Epithelial cell of prostate (primary cell): ENCODE data around the gene FLNC.

Experiments
- DNase-seq: peaks from one replicate; pipeline ENCODE4 v3.0.0-alpha.2; 2011; ENCODE audit warnings: low read depth, low spot score
- H3K27ac ChIP-seq: fragments of 450-650 bp; 2 replicates; pipeline ENCODE4 v1.5.1; 2017; ENCODE audit warnings: mild to moderate bottlenecking

The FLNC gene

DNA sequence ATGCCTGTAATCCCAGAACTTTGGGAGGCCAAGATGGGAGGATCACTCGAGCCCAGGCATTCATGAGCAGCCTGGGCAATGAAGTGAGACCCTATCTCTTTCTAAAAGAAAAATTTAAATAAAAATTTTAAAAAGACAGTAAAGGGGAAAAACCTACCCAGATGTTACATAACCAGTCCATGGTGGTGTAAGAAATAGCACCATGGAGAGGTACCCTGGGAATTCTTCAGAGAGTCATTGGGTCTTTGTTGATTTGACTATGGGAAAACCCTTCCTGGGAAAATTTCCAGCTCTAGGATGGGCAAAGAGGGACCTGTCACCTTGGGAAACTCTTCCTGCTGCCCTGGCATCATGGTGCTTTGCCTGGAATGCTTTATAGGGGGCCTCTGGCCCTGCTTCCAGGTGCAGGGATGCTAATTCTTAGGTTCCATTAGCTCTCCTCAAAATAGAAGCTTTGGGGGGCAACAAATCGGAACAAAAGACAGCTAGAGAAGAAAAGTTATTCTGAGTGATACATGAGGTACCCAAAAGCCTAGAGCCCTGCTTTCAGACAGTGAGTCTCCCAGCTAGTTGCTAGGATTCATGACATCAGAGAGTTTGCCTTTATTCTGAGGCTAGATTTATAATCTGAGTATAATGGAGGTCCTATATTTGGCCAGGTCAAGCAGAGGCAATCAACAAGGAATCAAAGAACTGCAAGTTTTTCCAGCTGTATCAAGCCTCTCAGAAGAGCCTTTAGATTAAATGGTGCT, 28.4 kb upstream of the FLNC start:
- H3K27ac ChIP-seq = no peak overlapping the region
- DNase-seq = no peak

- no peak for DNase-seq
- no peak overlapping the region for H3K27ac ChIP-seq
These were observed 25.7 kb upstream of the FLNC start for GRCh38 chr7:128804484-128804883.

DNA sequence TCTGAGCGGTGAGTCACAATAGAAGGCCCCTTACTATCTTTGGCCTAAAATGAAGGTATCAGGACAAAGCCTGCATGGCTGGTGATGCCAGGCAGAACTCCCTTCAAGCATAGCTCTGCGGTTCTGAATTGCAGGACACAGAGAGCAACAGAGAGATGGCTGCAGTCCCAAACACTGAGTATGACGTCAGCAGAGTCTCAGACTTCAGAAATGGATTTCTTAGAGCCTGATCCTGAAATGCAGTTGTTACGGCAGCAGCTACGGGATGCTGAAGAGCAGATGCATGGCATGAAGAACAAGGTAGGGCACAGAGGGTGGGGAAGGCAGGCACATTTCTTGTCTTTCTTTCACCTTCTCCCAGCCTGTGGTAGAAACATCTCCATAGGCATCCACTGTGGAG, 25.0 kb upstream of the FLNC start:
- H3K27ac ChIP-seq = no peak overlapping the region

GRCh38 chr7:128807191-128807590, 23.0 kb upstream of the FLNC start:
- H3K27ac ChIP-seq = no peak overlapping the region
- DNase-seq = no peak

More for the DNA sequence above, 25.0 kb upstream of the FLNC start:
- DNase-seq = no peak

- no peak for DNase-seq
- H3K27ac ChIP-seq = no peak overlapping the region
These were observed 20.8 kb upstream of the FLNC start for GRCh38 chr7:128809363-128809762.

GRCh38 chr7:128810473-128810872, 19.7 kb upstream of the FLNC start:
- H3K27ac ChIP-seq = no peak overlapping the region
- no peak for DNase-seq

- DNase-seq = no peak
- no peak overlapping the region for H3K27ac ChIP-seq
These were observed 19.2 kb upstream of the FLNC start for GRCh38 chr7:128810997-128811396.

DNA sequence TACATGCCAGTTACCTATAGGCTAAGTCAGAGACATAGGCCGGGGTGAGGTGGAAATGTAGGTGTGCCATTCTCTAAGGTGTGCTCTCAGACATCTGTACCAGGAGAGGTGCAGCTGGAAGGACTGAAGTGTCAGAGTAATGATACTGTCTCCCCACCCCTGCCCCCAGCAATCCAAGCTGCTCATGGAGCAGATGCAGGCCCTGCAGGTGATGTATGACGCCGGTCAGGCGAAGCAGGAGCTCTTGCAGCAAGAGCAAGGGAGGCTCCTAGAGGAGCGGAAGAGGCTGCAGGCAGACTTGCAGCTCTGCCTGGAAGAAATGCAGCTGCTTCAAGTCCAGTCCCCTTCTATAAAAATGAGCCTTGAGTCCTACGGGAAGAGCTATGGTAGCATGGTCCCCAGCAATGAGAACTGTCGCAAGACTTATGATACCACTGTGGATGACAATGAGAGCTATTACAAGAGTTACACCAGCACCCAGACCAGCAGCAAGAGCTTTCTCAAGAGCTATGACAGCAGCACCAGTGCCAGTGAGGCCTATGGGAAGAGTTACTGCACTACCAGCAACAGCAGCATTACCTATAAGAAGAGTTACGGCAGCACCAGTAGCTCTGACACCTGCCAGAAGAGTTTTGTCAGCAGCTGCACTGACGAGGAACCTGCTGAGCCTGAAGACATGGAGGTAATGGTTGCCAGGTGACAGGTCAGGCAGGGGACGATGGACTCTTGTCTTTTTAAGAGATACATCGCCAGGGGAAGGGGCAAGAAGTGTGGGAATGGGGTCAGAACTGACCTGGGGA, 18.4 kb upstream of the FLNC start:
- DNase-seq = no peak
- no peak overlapping the region for H3K27ac ChIP-seq

DNA sequence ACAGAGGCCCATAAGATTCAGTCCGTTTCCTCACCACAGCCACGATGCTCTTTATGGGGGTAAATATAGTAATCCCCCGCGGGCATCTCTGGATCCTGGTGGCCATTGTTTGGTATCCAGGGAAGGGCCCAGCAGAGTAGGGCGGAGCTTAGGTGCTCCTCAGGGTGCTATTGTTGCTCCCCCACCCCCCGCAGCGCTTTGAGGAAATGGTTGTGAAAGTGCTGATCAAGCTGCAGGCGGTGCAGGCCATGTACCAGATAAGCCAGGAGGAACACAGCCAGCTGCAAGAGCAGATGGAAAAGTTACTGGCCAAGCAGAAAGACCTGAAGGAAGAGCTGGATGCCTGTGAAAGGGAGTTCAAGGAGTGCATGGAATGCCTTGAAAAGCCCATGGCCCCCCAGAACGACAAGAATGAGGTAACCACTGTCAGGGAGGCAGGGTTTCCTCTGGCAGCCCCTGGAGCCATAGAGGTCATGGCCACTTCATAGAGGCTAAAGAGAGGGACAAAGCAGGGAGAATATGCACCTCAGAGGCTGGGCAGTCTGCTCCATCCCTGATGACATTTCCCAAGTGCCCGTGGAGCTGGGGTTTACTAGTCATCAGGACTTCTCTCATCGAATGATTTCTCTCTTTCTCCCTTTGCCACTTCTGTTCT, 17.6 kb upstream of the FLNC start:
- no peak overlapping the region for H3K27ac ChIP-seq
- DNase-seq = no peak

GRCh38 chr7:128814499-128814898, 15.7 kb upstream of the FLNC start:
- no peak for DNase-seq
- no peak overlapping the region for H3K27ac ChIP-seq

GRCh38 chr7:128815289-128815942, 14.8 kb upstream of the FLNC start:
- no peak overlapping the region for H3K27ac ChIP-seq

GRCh38 chr7:128818694-128819093, 11.5 kb upstream of the FLNC start:
- H3K27ac ChIP-seq = no peak overlapping the region
- no peak for DNase-seq

More at GRCh38 chr7:128815289-128815942, 14.8 kb upstream of the FLNC start:
- no peak for DNase-seq

- no peak overlapping the region for H3K27ac ChIP-seq
- no peak for DNase-seq
These were observed 8.5 kb upstream of the FLNC start for GRCh38 chr7:128821724-128822123.

DNA sequence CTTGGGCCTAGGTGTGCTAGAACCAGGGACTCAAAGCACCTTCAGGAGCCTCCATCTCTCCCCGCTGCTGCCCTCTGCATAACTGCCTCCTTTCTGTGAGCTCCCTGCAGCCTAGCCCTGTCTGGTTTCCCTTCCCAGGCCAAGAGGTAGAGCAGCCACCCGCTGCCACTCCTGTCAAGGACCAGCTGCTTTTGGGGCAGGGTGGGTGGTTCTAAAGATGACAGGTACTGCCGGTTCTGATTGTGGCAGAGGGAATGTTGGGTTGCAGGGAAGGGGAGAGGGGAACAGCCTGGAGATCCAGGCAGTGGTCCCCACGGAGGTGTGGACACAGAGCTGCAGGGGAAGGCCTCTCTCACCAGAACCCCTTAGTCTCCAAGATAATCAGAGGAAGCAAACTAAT, 3.7 kb upstream of the FLNC start:
- H3K27ac ChIP-seq = no peak overlapping the region
- no peak for DNase-seq

DNA sequence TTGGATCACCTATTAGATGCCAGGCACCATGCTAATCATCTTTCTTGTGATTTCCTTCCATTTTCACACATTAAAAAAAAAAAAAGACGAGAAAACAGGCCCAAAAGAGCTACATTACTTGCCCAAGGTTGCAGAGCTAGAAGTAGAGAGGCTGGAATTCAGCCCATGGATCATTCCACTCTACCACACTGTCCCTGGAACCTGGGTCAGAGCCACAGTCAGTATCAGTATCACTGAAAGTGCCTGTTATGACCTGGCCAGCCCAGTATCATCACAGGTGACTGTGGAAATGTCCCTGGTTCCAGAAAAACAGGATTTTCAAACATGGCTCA, 3.3 kb upstream of the FLNC start:
- H3K27ac ChIP-seq = no peak overlapping the region
- DNase-seq = no peak

DNA sequence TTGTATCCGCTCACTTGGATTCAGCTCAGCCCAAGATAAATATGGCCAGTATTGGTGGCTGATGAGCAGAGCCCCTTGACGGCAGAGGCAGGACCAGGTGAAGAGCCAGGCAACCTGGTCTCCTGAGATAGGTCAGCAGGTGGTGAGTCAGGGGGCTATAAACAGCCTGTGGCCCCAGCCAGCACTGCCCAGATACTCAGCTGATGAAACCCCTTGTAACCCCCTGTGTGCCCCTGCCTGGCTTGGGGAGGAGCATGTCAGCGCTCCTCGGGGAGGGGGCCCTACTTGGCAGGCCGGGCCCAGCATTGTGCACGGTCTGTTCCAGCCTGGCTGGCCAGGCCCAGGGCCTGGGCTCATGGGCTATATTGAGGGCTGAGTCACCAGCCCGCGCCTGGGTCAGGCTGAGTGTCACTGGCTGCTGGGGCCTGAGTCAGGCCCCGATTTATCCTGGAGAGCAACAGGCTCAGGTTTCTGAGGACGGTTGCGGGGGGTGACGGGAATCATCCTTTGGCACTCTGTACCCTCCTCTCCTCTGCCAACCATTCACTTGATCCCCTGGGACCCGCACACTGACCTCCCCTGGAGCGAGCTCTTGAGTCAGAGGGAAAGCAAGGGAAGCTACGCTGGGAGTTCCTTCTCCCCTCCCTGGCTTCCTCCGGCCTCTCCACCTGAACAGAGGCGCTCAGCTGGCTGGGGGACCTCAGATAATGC, 2.8 kb upstream of the FLNC start:
- H3K27ac ChIP-seq = no peak overlapping the region
- no peak for DNase-seq

- H3K27ac ChIP-seq = no peak overlapping the region
- DNase-seq = no peak
These were observed 2.1 kb upstream of the FLNC start for GRCh38 chr7:128827971-128828711.

DNA sequence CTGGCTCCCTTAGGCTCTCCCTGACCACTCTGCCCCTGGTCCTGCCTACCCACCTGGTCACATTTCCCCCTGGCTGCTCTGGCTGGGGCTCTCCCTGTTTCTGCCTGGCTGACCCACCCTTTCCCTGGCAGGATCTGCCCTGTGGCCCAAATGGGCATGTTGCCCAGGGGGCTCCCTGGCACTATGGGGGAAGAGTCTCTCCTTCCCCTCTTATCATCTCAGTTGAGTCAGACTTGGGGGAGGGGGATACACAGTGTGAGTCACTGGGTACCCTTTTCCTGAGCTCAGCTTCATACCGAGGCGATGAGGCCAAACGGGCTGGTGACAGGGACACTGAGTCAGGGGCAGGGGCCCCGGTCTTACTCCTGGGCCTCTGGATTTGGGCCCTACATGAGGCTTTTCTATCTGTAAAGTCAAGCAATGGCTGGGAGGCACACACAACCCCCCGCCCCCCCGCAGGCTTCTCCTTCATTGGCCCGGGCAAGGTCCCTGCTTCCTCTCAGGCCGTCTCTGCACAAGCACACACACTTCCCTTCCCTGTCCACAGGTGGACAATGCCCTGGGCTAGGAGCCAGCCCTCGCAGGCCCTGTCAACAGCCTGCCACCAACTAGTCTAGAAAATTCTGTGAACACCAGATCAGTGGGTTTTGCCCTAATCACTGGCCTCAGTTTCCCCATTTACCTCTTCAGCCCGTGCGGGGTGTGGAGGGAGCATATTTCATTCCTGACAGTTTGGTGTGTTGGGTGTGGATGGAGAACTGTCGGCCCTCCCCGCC, 627 bp upstream of the FLNC start:
- H3K27ac ChIP-seq = no peak overlapping the region
- DNase-seq = no peak
